CD14-positive monocyte (primary cell): ENCODE data around the gene PLIN4. TPM values are rescaled to one million over a fixed set of nuclear protein-coding genes. Genes with fewer than 3 reads are reported as not detected.
"Not testable (repeated sequence)": the region's sequence is repeated elsewhere in the genome, so short reads cannot be mapped to it uniquely, and the experiment has no call there.

Source experiments
- DNase-seq, 3 donors: peaks; one replicate each; pipeline ENCODE4 v3.0.0-alpha.2; 2011 to 2022
- H2AFZ ChIP-seq: 2 replicates; pipeline ENCODE4 v1.6.0; 2012; ENCODE audit warnings: mild to moderate bottlenecking, low read depth, low read length, inconsistent platforms; ENCODE audit not compliant: insufficient read depth, poor library complexity, severe bottlenecking
- H3K27ac ChIP-seq, 2 donors: 1 replicate in 1 of 2; 2 replicates in 1 of 2; pipeline ENCODE4 v1.5.1; 2012 to 2013; ENCODE audit warnings: low read length in 2 of 2, control low read depth in 1 of 2, inconsistent platforms in 1 of 2, low read depth in 1 of 2, mild to moderate bottlenecking in 1 of 2
- H3K27me3 ChIP-seq, 2 donors: one replicate each; pipeline versions ENCODE4 v1.6.0 to v1.6.1; 2011 to 2013; ENCODE audit warnings: low read length in 2 of 2; ENCODE audit not compliant: control insufficient read depth in 2 of 2, insufficient read depth in 2 of 2
- H3K36me3 ChIP-seq, 2 donors: replicated peaks in 1 of 2; 1 replicate in 1 of 2; 2 replicates in 1 of 2; pipeline versions ENCODE4 v1.5.1 to v1.6.1; 2012 to 2013; ENCODE audit warnings: low read length in 2 of 2, control low read depth in 1 of 2, inconsistent platforms in 1 of 2, mild to moderate bottlenecking in 1 of 2; ENCODE audit not compliant: insufficient read depth in 2 of 2, control insufficient read depth in 1 of 2
- H3K4me1 ChIP-seq, 2 donors: 1 replicate in 1 of 2; 2 replicates in 1 of 2; pipeline versions ENCODE4 v1.5.1 to v1.6.1; 2012 to 2013; ENCODE audit warnings: low read length in 2 of 2, control low read depth in 1 of 2, inconsistent platforms in 1 of 2, mild to moderate bottlenecking in 1 of 2, moderate library complexity in 1 of 2; ENCODE audit not compliant: insufficient read depth in 2 of 2, control insufficient read depth in 1 of 2
- H3K4me2 ChIP-seq: replicated peaks from 2 replicates; pipeline ENCODE3; 2012; ENCODE audit warnings: low read length, moderate library complexity, mild to moderate bottlenecking; ENCODE audit not compliant: poor library complexity, severe bottlenecking; ENCODE audit errors: extremely low read depth
- H3K4me3 ChIP-seq, 3 experiments: fragments of 200-600 bp in 1 of 3; sonication (generic) in 1 of 3; replicated peaks in 1 of 3; 1 replicate in 2 of 3; 2 replicates in 1 of 3; pipeline ENCODE4 v1.5.1; 2011 to 2013; ENCODE audit warnings: low read length in 3 of 3, mild to moderate bottlenecking in 3 of 3, control low read depth in 2 of 3, low read depth in 2 of 3, inconsistent platforms in 1 of 3, moderate library complexity in 1 of 3
- H3K79me2 ChIP-seq: 2 replicates; pipeline ENCODE4 v1.6.0; 2012; ENCODE audit warnings: mild to moderate bottlenecking, control low read depth, inconsistent platforms, low read length, moderate library complexity; ENCODE audit not compliant: insufficient read depth
- H3K9ac ChIP-seq: 2 replicates; pipeline ENCODE4 v1.6.0; 2017; ENCODE audit warnings: low read length, mild to moderate bottlenecking; ENCODE audit not compliant: insufficient read depth, poor library complexity, severe bottlenecking
- H3K9me3 ChIP-seq, 2 donors: replicated peaks in 1 of 2; 1 replicate in 1 of 2; 2 replicates in 1 of 2; pipeline versions ENCODE4 v1.5.1 to v1.6.1; 2012 to 2013; ENCODE audit warnings: low read length in 2 of 2, control low read depth in 1 of 2; ENCODE audit not compliant: control insufficient read depth in 1 of 2, insufficient read depth in 1 of 2
- H4K20me1 ChIP-seq: 2 replicates; pipeline ENCODE4 v1.6.0; 2012; ENCODE audit warnings: mild to moderate bottlenecking, low read length, control low read depth, moderate library complexity; ENCODE audit not compliant: insufficient read depth
- H3K27ac Mint-ChIP-seq, 7 donors: one replicate each; pipeline ENCODE4 v1.8.0; 2020; ENCODE audit warnings: mild to moderate bottlenecking in 7 of 7, mixed read lengths in 7 of 7, moderate library complexity in 6 of 7, inconsistent platforms in 2 of 7
- H3K27me3 Mint-ChIP-seq, 3 donors: one replicate each; pipeline ENCODE4 v1.8.0; 2021 to 2022; ENCODE audit warnings: low read depth in 3 of 3, mild to moderate bottlenecking in 3 of 3, mixed read lengths in 3 of 3, moderate library complexity in 3 of 3, inconsistent platforms in 1 of 3
- H3K36me3 Mint-ChIP-seq, 2 donors: one replicate each; pipeline ENCODE4 v1.8.0; 2020; ENCODE audit warnings: mixed read lengths in 2 of 2, inconsistent platforms in 1 of 2, mild to moderate bottlenecking in 1 of 2
- H3K4me1 Mint-ChIP-seq: one replicate; pipeline ENCODE4 v1.8.0; 2020; ENCODE audit warnings: mild to moderate bottlenecking, mixed read lengths
- H3K4me3 Mint-ChIP-seq, 2 donors: one replicate each; pipeline ENCODE4 v1.8.0; 2020; ENCODE audit warnings: mild to moderate bottlenecking in 2 of 2, mixed read lengths in 2 of 2, moderate library complexity in 1 of 2
- H3K9me3 Mint-ChIP-seq, 7 donors: one replicate each; pipeline ENCODE4 v1.8.0; 2020 to 2022; ENCODE audit warnings: mixed read lengths in 7 of 7, mild to moderate bottlenecking in 6 of 7, moderate library complexity in 6 of 7, inconsistent platforms in 2 of 7
- WGBS: methylation state at CpG from one replicate; pipeline ENCODE4 v1.1.5; 2013; ENCODE audit warnings: missing lambda C conversion rate; ENCODE audit not compliant: insufficient coverage; 5-methylcytosine and 5-hydroxymethylcytosine counted together
- intact Hi-C, 2 donors: fragments of 100-400 bp; cut with micrococcal nuclease; formaldehyde crosslinking; loops; one replicate each; pipeline versions ENCODE4 v1.15.0 to v1.15.1; 2023
- polyA plus RNA-seq, 3 donors: library from polyadenylated mRNA; depleted of rRNA in 1 of 3; unstranded in 2 of 3; stranded (reverse) in 1 of 3; fragments of 300-500 nt in 2 of 3; fragments of >200 nt in 1 of 3; fragmentation: Illumina TruSeq in 2 of 3; gene quantifications; 1 replicate in 2 of 3; 2 replicates in 1 of 3; pipeline ENCODE4 v1.2.3, GENCODE V29; 2012 to 2021
- TF ChIP-seq, protein P1 (sequence below): fragments of 200-600 bp; IDR thresholded peaks from one replicate; pipeline ENCODE4 v1.8.0; 2022; ENCODE audit warnings: antibody characterized with exemption, mild to moderate bottlenecking

The PLIN4 gene
- polyA plus RNA-seq, 3 donors = 0.05 to 0.19 TPM; not detected in 1

DNA sequence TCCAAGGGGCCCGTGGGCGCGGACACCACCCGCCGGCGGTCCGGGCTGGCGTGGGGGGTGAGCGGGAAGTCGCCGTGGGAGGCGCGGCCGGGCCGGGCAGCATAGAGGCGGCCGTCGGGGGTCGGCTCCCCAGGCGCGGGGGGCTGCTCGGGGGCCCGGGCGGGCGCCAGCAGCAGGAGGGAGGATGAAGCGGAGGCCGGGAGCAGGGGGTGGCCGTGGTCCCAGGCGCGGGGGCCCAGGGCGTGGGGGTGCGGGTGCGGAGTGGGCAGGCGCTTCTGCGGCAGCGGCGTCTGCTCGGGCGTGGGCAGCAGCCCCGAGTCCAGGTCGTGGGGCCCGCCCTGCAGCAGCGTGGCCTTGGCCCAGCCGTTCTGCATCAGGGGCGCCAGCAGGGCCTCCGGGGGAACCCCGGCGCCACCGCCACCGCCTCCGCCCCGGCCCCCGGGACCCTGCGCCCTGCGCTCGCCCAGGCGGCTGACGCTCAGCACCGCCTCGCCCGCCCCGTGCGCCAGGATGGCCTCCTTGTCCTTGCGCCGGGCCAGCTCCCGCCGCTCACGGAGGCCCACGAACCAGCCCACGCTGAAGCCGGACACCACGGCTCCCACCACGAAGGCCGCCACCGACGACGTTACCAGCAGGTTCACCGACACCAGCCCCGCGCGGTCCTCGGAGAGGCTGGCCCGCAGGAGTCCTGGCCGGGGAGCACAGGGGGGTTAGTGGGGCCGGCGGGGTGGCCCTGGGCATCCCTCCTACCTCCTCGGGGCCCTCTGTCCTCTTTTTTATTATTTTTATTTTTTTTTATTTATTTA is 25.8 kb upstream of the PLIN4 start:
- H3K9me3 ChIP-seq = no peaks in the 10 kb centered on the region
- DNase-seq = no peak
- Mint-ChIP-seq H3K9me3 (peaks cover 2 to 9% (median 6%) of the 10 kb centered on the region in 7 donors), H3K27ac (peak overlapping the region in 1 of 7 donors; percentile 71), H3K27me3 (peaks cover 0 to 2% (median 0%) of the 10 kb centered on the region in 3 donors), H3K4me1 (peaks cover 69% of the 10 kb centered on the region), H3K4me3 (peak overlapping the region in 1 of 2 donors; percentile 7), H3K36me3 (peaks cover 2 to 7% of the 10 kb centered on the region in 2 donors)
- no peaks in the 10 kb centered on the region for H3K27me3 ChIP-seq
- WGBS = 60% methylated on average over 72 of the region's 87 CpGs
- H3K4me2 ChIP-seq = peak overlapping the region; percentile 77
- no peaks in the 10 kb centered on the region for H4K20me1 ChIP-seq
- H3K4me3 ChIP-seq = peak overlapping the region in 1 of 3 experiments; percentile 66
- H3K36me3 ChIP-seq = no peaks in the 10 kb centered on the region
- intact Hi-C loops = loop anchor here (5.0 kb wide), 1 partner anchor 93 kb away; the partner anchor contains the start of gene TNFAIP8L1 (in 2 of the 2)
- TF ChIP-seq, protein P1, sequence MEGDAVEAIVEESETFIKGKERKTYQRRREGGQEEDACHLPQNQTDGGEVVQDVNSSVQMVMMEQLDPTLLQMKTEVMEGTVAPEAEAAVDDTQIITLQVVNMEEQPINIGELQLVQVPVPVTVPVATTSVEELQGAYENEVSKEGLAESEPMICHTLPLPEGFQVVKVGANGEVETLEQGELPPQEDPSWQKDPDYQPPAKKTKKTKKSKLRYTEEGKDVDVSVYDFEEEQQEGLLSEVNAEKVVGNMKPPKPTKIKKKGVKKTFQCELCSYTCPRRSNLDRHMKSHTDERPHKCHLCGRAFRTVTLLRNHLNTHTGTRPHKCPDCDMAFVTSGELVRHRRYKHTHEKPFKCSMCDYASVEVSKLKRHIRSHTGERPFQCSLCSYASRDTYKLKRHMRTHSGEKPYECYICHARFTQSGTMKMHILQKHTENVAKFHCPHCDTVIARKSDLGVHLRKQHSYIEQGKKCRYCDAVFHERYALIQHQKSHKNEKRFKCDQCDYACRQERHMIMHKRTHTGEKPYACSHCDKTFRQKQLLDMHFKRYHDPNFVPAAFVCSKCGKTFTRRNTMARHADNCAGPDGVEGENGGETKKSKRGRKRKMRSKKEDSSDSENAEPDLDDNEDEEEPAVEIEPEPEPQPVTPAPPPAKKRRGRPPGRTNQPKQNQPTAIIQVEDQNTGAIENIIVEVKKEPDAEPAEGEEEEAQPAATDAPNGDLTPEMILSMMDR = no peak
- H3K79me2 ChIP-seq = peaks cover 12% of the 10 kb centered on the region
- H3K9ac ChIP-seq = peak overlapping the region; percentile 99
- no peak overlapping the region for H2AFZ ChIP-seq
- H3K27ac ChIP-seq = peak overlapping the region in 1 of 2 donors; percentile 98
- H3K4me1 ChIP-seq = peaks cover 62 to 76% of the 10 kb centered on the region in 2 donors

DNA sequence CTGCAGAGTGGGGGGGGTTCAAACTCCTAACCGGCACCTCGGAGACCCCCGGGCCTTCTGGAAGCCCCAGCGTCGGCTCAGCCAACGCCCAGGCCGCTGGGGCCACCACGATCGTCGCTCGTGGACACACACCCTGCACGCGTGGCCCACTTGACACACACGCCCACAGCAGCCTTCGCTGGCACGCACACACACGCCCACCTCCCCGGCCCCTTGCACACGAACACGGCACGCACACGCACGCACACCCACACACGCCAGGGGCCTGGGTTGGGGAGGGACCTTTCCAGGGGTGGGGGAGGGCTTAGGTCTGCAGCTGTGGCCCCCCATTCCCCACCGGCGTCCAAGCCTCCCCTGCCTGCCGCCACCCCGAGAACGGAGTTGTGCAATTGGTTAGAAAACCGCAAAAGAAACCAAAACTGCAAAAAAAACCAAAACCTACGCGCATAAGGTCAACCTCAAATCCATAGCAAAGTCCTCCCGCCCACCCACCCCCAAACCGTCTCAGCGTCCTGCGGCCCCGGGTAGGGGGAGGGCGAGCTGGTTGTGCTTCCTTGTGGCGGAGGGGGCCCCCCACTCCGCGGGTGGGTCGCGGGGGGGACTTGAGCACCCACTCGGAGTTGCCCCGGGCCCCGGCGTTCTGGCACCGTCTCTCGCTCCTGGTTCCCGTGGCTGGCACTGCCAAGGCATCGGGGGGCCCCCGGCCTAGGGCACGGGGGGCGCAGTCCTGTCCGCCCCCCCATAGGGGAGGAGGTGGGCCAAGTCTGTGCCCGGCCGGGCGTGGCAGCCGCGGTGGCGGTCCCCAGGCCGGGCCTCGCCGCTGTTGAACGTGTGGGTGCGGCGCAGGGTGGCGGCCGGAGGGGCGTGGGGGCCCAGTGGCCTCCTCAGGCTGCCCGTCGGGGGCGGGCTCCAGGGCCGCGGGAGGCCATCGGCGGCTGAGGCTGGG is 24.9 kb upstream of the PLIN4 start:
- intact Hi-C loops = loop anchor here (5.0 kb wide), 1 partner anchor 94 kb away; the partner anchor contains the start of gene TNFAIP8L1 (in 2 of the 2)
- Histone ChIP-seq H3K79me2 (peaks cover 20% of the 10 kb centered on the region), H3K4me3 (peak overlapping the region; percentile 48 to 66 (median 60)), H3K4me2 (peak overlapping the region; percentile 77), H3K27ac (peak overlapping the region; percentile 92 to 98), H3K9ac (peak overlapping the region; percentile 99), H4K20me1 (no peaks in the 10 kb centered on the region), H3K4me1 (peaks cover 65 to 78% of the 10 kb centered on the region in 2 donors), H3K36me3 (no peaks in the 10 kb centered on the region), H2AFZ (no peak overlapping the region), H3K27me3 (no peaks in the 10 kb centered on the region), H3K9me3 (no peaks in the 10 kb centered on the region)
- Mint-ChIP-seq H3K4me1 (peaks cover 69% of the 10 kb centered on the region), H3K4me3 (peak overlapping the region; percentile 74 to 84), H3K27ac (peak overlapping the region; percentile 97 to 99 (median 98)), H3K27me3 (peaks cover 0 to 8% (median 0%) of the 10 kb centered on the region in 3 donors), H3K9me3 (peaks cover 2 to 9% (median 6%) of the 10 kb centered on the region in 7 donors), H3K36me3 (peaks cover 2 to 10% of the 10 kb centered on the region in 2 donors)
- under 1% methylated on average over 52 of the region's 77 CpGs for WGBS
- peak; percentile 71 to 87 (median 83) for DNase-seq
- TF ChIP-seq, protein P1 = no peak

DNA sequence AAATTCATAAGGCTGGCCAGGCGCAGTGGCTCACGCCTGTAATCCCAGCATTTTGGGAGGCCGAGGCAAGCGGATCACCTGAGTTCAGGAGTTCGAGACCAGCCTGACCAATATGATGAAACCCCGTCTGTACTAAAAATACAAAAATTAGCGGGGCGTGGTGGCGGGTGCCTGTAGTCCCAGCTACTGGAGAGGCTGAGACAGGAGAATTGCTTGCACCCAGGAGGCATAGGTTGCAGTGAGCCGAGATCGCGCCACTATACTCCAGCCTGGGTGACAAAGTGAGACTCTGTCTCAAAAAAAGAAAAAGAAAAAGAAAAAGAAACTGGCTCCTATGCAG is 23.5 kb upstream of the PLIN4 start:
- H3K9ac ChIP-seq = peak overlapping the region; percentile 99

More for the DNA sequence above, 23.5 kb upstream of the PLIN4 start:
- Histone ChIP-seq H3K79me2 (peaks cover 26% of the 10 kb centered on the region), H3K4me2 (peak overlapping the region; percentile 77), H3K27ac (peak overlapping the region; percentile 92 to 98), H3K4me1 (peaks cover 67 to 78% of the 10 kb centered on the region in 2 donors)
- not testable (repeated sequence) for H3K36me3 ChIP-seq, H3K27me3 Mint-ChIP-seq, H3K27me3 ChIP-seq, DNase-seq, H2AFZ ChIP-seq, H4K20me1 ChIP-seq, H3K9me3 Mint-ChIP-seq, H3K4me3 ChIP-seq, H3K36me3 Mint-ChIP-seq, H3K9me3 ChIP-seq
- Mint-ChIP-seq H3K4me3 (peak overlapping the region; percentile 66 to 68), H3K27ac (peak overlapping the region; percentile 97 to 99 (median 98)), H3K4me1 (peaks cover 67% of the 10 kb centered on the region)
- intact Hi-C loops = loop anchor here (2.0 to 5.0 kb wide), 3 partner anchors 17 to 96 kb away; partner anchors contain the start of genes TNFAIP8L1 (in 2 of the 2) and SEMA6B (in 1 of the 2)
- 17% methylated on average over 10 of the region's 12 CpGs for WGBS
